Gastroesophageal sphincter (tissue), 4 donors: ENCODE results near the gene CTSK. TPM values are rescaled to one million over a fixed set of nuclear protein-coding genes. Genes with fewer than 3 reads are reported as not detected.

Experiments used
- ATAC-seq: fragments of 150-250 bp; one replicate; pipeline ENCODE4 v1.9.1; 2016; ENCODE audit warnings: mild to moderate bottlenecking, moderate library complexity
- H3K27ac ChIP-seq, 4 donors: fragments of 200-600 bp; sonication (generic) in 3 of 4; 1 replicate in 3 of 4; 2 replicates in 1 of 4; pipeline ENCODE4 v1.5.1; 2016 to 2019
- H3K27me3 ChIP-seq: fragments of 200-600 bp; sonication (generic); one replicate; pipeline ENCODE4 v1.5.1; 2019
- H3K36me3 ChIP-seq, 2 donors: fragments of 200-600 bp; sonication (generic); one replicate each; pipeline ENCODE4 v1.5.1; 2019; ENCODE audit warnings: control low read depth in 1 of 2
- H3K4me1 ChIP-seq, 3 donors: fragments of 200-600 bp; sonication (generic); 1 replicate in 2 of 3; 2 replicates in 1 of 3; pipeline ENCODE4 v1.5.1; 2016 to 2019; ENCODE audit warnings: control low read depth in 2 of 3
- H3K4me3 ChIP-seq, 2 donors: fragments of 200-600 bp; sonication (generic); one replicate each; pipeline ENCODE4 v1.5.1; 2019; ENCODE audit warnings: mild to moderate bottlenecking in 1 of 2, moderate library complexity in 1 of 2
- H3K9me3 ChIP-seq, 3 donors: fragments of 200-600 bp; sonication (generic); one replicate each; pipeline ENCODE4 v1.5.1; 2017 to 2019; ENCODE audit warnings: control low read depth in 2 of 3
- CTCF ChIP-seq, 4 experiments: fragments of 200-600 bp in 2 of 4; fragments of 450-650 bp in 2 of 4; sonication (generic) in 1 of 4; IDR thresholded peaks; one replicate each; pipeline ENCODE4 v1.5.1; 2017 to 2019; ENCODE audit warnings: antibody characterized with exemption in 4 of 4, mild to moderate bottlenecking in 2 of 4, moderate library complexity in 2 of 4
- EP300 ChIP-seq: sonication (generic); formaldehyde crosslinking; IDR thresholded peaks from one replicate; pipeline ENCODE4 v1.6.1; 2017; ENCODE audit warnings: antibody characterized with exemption, mild to moderate bottlenecking
- POLR2A ChIP-seq, 2 donors: fragments of 450-650 bp; IDR thresholded peaks; one replicate each; pipeline ENCODE4 v1.6.1; 2017; ENCODE audit warnings: antibody characterized with exemption in 2 of 2, mild to moderate bottlenecking in 2 of 2, moderate library complexity in 1 of 2
- POLR2AphosphoS5 ChIP-seq: sonication (generic); formaldehyde crosslinking; IDR thresholded peaks from one replicate; pipeline ENCODE4 v1.6.1; 2017; ENCODE audit warnings: antibody characterized with exemption
- WGBS, 2 donors: methylation state at CpG; one replicate each; pipeline ENCODE4 v1.1.5; 2018; ENCODE audit warnings: low coverage in 1 of 2; 5-methylcytosine and 5-hydroxymethylcytosine counted together
- total RNA-seq, 4 donors: library from RNA; depleted of rRNA; stranded (reverse); fragments of >200 nt; gene quantifications; one replicate each; pipeline ENCODE4 v1.1.0, GENCODE V29; 2016

Gene CTSK
- total RNA-seq, 4 donors from 2014 or later, result 29.1 to 69.1 (median 50.4) TPM

- WGBS, 2 donors, result 79 to 80% methylated on average over 3 of the region's 3 CpGs
- TF ChIP-seq POLR2A (IDR thresholded peaks at IDR 0.05) (no peak), POLR2AphosphoS5 (no peak), CTCF (IDR thresholded peaks at IDR 0.05) (no peak), EP300 (no peak)
- Histone ChIP-seq H3K9me3 (no peaks in the 10 kb centered on the region), H3K36me3 (peaks cover 0 to 3% of the 10 kb centered on the region in 2 donors), H3K4me3 (no peak overlapping the region), H3K27me3 (no peaks in the 10 kb centered on the region), H3K4me1 (no peaks in the 10 kb centered on the region), H3K27ac (no peak overlapping the region)
- ATAC-seq, result no peak
Measured at GRCh38 chr1:150760013-150760412, 48.0 kb downstream of the CTSK start.

GRCh38 chr1:150753416-150753815 is 54.6 kb downstream of the CTSK start:
- H3K9me3 ChIP-seq, result no peaks in the 10 kb centered on the region

GRCh38 chr1:150751443-150751842 is 56.6 kb downstream of the CTSK start:
- H3K4me1 ChIP-seq, result no peaks in the 10 kb centered on the region
- no peak overlapping the region for H3K4me3 ChIP-seq
- H3K27me3 ChIP-seq, result no peaks in the 10 kb centered on the region
- no peaks in the 10 kb centered on the region for H3K9me3 ChIP-seq
- 75 to 93% methylated on average over 3 to 4 of the region's 6 CpGs for WGBS, 2 donors
- no peak for TF ChIP-seq POLR2A (IDR thresholded peaks at IDR 0.05)
- no peak for TF ChIP-seq CTCF (IDR thresholded peaks at IDR 0.05)
- TF ChIP-seq POLR2AphosphoS5, result no peak
- TF ChIP-seq EP300, result no peak
- no peak overlapping the region for H3K27ac ChIP-seq
- no peak for ATAC-seq
- H3K36me3 ChIP-seq, result peaks cover 0 to 10% of the 10 kb centered on the region in 2 donors

More at GRCh38 chr1:150753416-150753815, 54.6 kb downstream of the CTSK start:
- no peak for TF ChIP-seq CTCF (IDR thresholded peaks at IDR 0.05)
- no peak for TF ChIP-seq POLR2A (IDR thresholded peaks at IDR 0.05)
- Histone ChIP-seq H3K27me3 (no peaks in the 10 kb centered on the region), H3K4me1 (no peaks in the 10 kb centered on the region), H3K4me3 (no peak overlapping the region), H3K36me3 (peaks cover 0 to 10% of the 10 kb centered on the region in 2 donors), H3K27ac (no peak overlapping the region)
- ATAC-seq, result no peak
- 89% methylated on average over 2 of the region's 2 CpGs; no CpG with 5 or more reads in 1 of the 2 donors for WGBS, 2 donors

DNA sequence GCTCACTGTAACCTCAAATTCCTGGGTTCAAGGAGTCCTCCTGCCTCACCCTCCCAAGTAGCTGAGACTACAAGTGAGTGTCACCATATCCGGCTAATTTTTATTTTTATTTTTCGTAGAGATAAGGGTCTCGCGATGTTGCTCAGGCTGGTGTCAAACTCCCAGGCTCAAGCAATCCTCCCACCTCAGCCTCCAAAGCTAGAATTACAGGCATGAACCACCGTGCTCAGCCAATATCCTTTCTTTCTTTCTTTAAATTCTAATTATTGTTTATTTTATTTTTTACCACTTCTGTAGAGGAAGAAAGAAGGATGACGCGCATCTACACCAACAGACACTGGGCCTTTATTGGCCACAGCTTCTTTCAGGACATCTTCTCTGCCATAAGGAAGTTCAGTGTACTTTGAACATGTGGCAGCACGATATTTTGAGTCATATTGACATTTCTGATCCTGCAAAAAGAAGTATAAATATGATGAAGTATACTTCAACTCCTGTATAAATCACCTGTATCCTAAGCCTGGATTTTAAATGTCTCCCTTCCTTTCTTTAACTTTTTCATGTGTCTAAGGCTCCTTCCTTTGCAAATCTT is 58.2 kb downstream of the CTSK start:
- H3K4me1 ChIP-seq, result no peaks in the 10 kb centered on the region
- no peak for ATAC-seq
- peaks cover 0 to 10% of the 10 kb centered on the region in 2 donors for H3K36me3 ChIP-seq
- H3K9me3 ChIP-seq, result no peaks in the 10 kb centered on the region
- no peak overlapping the region for H3K4me3 ChIP-seq
- H3K27me3 ChIP-seq, result no peaks in the 10 kb centered on the region
- no peak overlapping the region for H3K27ac ChIP-seq
- no peak for TF ChIP-seq EP300
- no peak for TF ChIP-seq POLR2AphosphoS5
- no peak for TF ChIP-seq CTCF (IDR thresholded peaks at IDR 0.05)
- TF ChIP-seq POLR2A (IDR thresholded peaks at IDR 0.05), result no peak
- 92 to 94% methylated on average over 7 to 8 of the region's 8 CpGs for WGBS, 2 donors

DNA sequence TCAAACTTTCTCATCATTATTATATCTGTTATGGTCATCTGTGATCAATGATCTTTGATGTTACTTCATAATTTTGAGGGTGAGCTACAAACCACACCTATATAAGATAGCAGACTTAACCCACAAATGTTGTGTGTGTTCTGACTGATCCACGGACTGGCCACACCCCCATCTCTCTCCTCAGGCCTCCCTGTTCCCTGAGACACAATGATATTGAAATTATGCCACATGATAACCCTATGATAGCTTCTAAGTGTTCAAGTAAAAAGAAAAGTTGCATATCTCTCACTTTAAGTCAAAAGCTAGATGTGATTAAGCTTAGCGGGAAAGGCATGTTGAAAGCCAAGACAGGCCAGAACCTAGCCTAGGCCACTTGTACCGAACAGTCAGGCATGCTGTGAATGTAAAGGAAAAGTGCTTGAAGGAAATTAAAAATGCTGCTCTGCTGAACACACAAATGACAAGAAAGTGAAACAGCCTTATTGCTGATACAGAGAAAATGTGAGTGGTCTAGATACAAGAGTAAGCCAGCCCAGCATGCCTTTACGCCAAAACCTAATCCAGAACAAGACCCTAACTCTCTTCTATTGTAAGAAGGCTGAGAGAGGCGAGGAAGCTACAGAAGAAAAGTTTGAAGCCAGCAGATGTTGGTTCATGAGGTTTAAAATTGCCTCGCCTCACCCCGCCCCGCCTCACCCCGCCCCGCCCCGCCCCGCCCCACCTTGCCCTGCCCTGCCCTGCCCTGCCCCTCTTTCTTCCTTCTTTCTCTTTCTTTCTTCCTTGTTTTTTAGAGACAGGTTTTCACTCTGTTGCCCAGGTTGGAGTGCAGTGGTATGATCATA is 59.0 kb downstream of the CTSK start:
- TF ChIP-seq POLR2AphosphoS5 (no peak), EP300 (no peak), CTCF (IDR thresholded peaks at IDR 0.05) (no peak), POLR2A (IDR thresholded peaks at IDR 0.05) (no peak)
- 82 to 92% methylated on average over 6 to 10 of the region's 12 CpGs for WGBS, 2 donors
- no peak for ATAC-seq
- H3K9me3 ChIP-seq, result no peaks in the 10 kb centered on the region
- H3K36me3 ChIP-seq, result peaks cover 0 to 10% of the 10 kb centered on the region in 2 donors
- H3K27me3 ChIP-seq, result no peaks in the 10 kb centered on the region
- no peaks in the 10 kb centered on the region for H3K4me1 ChIP-seq
- H3K27ac ChIP-seq, result no peak overlapping the region
- H3K4me3 ChIP-seq, result no peak overlapping the region
